NCI-H1694 (cell line): ENCODE data around the gene MAOA.
"Not testable (repeated sequence)": the region's sequence is repeated elsewhere in the genome, so short reads cannot be mapped to it uniquely, and the experiment has no call there.

Experiments used
- DNase-seq: peaks from one replicate; lab custom pipeline; 2025; lab: John Stamatoyannopoulos, UW

MAOA gene

DNA sequence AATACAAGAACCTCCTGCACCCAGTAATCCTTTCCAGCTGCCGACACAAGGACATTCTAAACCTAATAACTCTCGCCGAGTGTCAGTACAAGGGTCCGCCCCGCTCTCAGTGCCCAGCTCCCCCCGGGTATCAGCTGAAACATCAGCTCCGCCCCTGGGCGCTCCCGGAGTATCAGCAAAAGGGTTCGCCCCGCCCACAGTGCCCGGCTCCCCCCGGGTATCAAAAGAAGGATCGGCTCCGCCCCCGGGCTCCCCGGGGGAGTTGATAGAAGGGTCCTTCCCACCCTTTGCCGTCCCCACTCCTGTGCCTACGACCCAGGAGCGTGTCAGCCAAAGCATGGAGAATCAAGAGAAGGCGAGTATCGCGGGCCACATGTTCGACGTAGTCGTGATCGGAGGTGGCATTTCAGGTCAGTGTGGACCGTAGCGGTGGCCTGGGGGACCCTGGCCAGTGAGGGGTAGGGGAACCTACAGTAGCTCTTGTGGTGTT, at the start of gene MAOA:
Gene MAOA (plus strand): TSS at position 295 of the 490 bp plus-strand sequence. CDS start 43 bp downstream, at position 338.
- DNase-seq, result no peak

DNA sequence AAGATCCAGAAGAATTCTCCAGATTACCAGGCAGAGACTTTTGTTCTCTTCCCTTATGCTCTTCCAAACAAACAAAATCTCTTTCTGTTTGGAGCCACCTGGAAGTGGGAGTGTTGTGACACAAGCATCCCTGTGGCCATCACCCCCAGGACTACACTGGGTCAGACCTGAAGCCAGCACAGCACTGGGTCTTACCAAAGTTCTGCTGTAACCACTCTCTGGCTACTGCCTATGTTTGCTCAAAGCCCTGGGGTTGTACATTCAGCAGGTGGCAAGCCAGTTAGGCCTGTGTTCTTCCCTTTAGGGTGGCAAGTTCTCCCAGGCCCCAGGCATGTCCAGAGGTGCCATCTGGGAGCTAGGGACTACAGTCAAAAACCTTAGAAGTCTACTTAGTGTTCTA, 43.7 kb upstream of the MAOA start:
- DNase-seq, result no peak

DNA sequence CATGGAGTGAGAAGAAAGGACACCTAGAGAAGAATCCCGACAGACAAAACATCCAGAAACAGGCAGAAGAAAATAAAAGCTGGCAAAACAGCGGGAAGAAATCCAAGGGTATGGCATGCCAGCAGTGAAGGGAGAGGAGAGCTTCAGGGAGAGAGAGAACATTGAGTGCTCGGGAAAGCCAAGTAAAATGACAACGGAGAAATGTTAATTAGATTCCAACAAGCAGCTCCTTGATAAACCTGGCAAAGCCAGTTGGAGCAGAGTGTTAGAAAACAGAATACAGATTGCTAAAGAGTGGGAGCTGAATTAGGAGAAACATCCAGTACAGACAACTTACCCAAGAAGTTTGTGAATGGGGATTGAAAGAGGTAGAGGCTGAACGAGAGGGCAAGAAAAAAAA, 40.4 kb upstream of the MAOA start:
- no peak for DNase-seq

DNA sequence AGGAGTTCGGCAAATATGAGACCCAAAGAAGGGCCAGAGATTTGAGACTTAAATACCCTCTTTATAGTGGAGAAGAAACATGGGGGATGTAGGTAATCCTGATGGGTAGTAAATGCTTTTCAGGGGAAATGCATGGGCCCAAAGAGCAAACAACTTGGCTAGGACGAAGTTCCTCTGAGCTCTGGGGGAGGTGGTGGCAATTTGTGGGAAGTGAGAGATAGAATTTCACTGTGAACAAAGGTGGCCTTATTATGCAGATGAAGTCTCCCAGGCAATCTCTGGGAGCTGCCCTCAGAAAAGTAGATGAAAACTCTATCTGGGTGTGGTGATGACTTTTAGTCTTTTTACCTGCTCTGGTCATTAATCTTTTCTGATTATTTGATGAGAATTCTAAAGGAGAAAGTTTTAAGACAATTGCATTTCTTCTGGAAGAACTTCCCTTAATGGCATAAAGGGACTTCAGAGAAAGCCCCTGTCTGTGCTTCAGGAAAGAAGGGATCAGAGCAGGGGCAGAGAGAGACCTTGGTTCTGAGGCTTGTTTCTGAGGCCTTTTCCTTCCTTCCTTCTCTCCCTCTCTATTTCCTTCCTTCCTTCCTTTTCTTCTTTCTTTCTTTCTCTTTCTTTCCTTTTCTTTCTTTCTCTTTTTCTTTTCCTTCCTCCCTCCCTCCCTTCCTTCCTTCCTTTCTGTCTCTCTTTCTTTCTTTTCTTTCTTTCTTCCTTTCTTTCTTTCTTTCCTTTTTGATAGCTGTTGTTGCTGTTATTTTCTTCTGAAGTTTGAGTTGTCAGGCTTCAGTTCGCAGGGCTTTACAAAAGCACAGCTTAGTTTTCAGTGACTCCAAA, 37.5 kb upstream of the MAOA start:
- DNase-seq, result no peak

DNA sequence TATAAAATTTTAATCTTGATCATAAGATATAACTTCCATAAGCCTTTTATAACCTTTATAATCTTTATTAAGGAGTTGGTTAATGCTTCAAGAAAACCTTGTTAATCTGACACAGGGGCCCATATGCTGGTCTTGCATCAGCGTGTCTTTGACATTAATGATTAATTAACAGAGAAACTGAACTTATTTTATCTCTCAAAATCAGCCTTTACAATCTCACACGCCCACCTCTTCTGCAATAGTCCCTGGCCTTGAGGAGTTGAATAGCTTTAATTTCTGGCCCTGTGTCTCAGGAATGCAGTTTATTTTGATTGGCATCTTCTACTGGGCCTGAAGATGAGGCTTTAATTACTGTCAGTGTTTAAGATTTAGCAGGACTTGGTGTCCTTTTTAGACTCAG, 36.2 kb upstream of the MAOA start:
- DNase-seq, result not testable (repeated sequence)

DNA sequence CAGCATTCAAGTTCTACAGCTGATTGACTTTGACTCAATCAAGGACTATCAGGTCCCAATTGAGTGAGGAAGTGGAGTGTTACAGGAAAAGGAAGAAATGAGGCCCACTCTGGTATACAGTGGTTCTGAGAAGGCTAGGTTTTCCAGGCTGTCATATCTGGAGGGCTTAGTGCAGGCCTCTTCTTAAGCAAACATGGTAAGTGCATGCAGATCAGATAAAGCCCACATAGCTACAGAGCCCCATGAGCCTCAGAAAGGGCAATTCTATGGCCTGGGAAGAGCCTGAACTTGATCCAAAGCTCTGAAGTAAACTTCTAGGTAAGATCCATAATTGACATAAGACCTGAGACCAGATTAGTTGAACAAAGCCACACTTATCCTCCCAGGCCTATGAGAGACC, 29.0 kb upstream of the MAOA start:
- no peak for DNase-seq

DNA sequence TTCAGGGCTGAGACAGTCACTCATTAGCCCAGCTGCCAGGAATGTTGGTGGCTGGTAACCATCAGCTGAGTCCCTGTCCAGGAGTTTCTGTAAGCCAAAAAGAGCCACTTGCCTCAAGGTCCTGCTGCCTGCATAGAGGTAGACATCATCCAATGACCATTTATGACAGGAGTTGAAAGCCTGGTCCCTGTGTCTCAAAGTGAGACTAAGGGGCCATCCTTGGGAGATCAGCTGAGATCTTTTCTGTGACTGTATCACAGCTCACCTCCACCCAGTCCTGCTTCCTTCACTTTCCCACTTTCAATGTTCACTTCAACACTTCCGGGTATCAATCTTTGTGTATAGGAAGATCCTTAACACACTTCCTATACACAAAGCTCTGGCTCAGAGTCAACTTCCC, 28.4 kb upstream of the MAOA start:
- no peak for DNase-seq

DNA sequence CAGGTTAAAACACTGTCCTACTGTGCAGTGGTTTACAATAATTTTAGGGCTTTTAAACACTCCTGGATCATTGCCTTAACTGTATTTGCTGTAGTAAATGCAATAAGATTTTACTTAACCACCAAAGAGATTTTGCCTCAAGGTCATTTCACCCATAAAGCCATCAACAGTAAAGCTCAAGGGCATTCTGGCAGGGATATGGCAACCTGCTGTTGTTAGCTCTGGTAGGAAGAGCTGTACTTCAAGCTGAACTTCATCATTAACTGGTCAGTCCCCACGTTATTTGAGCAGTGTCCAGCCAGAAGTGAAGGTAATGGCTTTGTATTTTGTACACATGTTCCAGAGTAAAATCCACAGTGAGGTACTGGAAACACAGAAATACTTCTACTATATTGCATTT, 26.9 kb upstream of the MAOA start:
- DNase-seq, result no peak

DNA sequence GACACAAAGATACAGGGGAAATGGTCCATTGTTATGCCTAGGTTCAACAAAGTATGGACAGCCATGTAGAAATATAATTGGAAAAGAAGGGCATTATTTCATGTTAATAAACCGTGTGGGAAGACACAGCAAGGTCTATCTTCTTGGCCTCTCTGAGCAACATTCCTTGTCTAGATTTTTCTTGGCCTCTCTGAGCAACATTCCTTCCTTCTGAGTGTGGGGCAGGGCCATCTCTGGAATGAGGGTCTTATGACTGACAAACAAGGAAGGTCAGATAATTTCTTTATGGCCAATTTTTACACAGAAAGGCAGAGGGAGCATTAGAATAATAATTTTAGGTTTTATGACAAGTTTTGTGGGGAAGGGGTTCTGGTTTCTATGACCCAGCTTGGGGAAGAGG, 24.3 kb upstream of the MAOA start:
- no peak for DNase-seq

DNA sequence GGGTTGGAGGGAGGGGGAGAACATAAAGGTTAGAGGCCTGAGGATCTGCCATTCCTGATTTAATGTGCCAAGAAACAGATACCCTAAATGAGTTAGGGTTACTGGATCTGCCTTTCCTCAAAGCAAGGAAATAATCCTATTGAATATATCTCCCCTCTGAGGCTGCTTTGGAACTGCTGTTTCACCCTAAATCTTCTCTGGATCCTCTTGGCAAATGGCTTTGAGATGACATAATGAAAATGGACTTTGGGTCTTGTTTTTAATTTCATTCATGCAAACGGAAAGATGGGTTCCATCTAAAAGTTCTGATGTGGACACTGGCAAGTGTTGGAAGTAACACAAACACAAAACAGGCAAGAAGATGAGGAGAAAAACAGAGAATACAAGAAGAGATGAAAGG, 23.0 kb upstream of the MAOA start:
- DNase-seq, result no peak

DNA sequence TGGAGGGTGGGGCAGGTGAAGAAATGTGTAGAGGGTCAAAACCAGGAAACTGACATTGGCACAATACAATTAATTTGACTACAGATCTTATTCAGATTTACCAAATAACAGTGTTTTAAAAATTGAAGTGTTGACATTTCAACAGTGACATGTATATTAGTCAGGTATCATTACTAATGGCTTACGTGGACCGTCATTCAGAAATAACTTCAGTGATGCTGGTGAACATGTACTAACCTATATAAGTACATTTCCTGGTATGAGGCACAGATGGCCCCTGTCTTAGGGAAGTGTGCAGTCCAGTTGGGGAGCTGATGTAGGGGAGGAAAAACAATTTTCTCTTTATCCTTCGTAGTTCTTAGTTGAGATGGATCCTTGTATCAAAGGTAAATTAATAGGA, 22.3 kb upstream of the MAOA start:
- no peak for DNase-seq

DNA sequence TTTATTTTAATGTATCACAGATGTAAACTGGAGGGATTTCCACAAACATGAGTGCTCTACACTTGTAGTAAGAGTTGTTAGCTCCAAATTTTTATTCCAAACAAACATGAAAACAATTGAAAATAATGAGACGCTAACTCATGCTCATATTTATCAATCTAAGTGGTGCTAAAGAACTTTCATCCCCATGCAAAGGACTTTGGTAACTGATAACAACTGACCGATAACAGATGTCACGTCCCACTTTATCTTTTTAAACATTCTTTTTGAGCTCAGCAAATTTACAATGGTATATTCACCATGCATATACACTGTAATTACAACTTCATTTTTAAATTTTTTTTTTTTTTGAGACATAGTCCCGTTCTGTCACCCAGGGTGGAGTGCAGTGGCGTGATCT, 15.6 kb upstream of the MAOA start:
- no peak for DNase-seq

DNA sequence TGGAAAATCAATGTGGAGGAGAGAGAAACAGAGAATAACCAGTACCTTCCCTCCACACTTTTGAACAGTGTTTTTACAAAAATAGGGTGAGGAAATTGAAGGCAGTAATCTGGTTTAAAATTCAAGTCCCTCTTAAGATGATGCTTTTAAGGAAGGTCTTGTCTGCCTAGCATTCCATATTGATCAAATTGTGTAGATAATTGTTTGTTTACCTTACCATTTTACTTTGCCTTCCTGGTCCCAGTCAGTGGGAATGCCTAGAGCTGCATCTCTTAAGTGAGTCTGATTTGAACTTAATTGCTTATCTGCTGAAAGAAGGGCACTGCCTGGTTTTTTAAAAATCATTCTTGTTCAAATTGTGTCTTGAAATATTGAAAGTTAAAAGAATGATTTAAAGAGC, 14.4 kb upstream of the MAOA start:
- no peak for DNase-seq

DNA sequence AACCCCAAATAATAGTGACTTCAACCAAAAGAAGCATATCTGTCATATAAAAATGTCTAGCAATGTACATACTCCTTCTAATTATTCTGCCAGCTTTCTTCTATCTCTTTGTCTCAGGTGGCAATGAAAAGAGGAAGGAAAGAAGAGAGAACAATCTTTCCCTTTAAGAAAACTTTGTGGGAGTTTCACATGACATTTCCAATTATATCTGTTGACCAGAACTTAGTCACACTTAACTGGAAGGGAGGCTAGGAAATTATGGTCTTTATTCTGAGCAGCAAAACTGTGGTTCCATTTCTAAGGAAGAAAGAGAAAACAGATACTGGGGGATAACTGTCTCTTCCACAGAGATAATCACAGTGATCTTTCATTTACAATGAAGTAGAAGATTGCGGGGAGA, 12.9 kb upstream of the MAOA start:
- no peak for DNase-seq

DNA sequence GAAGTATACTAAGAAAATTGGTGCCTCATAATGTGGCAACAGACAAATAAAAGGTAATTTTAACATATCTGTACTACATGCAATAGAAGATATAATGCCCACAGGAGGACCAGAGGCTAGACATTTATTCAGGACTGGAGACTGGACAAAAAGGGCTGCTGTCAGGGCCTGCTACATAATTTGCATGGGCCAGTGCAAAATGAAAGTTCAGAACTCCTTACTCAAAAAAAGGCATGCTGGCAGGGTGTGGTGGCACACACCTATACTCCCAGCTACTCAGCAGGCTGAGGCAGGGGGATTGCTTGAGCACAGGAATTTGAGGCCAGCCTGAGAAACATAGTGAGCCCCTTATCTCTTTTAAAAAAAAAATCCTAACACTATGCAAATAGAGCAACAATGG, 12.4 kb upstream of the MAOA start:
- DNase-seq, result no peak

DNA sequence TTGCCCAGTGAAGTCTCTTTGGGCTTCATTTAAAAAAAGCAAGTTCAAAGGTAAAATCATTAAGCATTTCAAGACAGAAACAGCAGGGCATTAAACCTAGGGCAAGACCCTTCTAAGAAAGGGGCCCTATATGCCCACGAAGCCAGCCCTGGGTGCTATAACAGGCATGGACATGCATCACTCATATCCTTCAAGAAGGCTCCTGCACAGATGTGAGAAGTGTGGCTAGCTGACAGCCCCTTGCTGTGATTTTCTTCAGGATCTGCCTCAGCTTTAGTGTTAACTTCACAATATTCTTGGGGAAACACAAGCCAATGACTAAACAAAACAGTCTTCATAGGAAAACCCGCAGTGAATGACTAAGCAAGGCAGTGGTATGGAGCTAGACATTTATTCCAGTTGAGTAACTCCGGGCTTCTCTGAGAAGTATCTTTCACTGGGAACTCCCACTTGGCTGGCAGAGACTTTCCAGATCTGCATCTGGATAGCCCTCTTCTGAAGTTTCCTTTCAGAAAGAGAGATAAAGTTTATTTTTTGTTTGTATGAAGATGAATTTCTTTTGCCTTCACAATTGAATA, 11.9 kb upstream of the MAOA start:
- no peak for DNase-seq

DNA sequence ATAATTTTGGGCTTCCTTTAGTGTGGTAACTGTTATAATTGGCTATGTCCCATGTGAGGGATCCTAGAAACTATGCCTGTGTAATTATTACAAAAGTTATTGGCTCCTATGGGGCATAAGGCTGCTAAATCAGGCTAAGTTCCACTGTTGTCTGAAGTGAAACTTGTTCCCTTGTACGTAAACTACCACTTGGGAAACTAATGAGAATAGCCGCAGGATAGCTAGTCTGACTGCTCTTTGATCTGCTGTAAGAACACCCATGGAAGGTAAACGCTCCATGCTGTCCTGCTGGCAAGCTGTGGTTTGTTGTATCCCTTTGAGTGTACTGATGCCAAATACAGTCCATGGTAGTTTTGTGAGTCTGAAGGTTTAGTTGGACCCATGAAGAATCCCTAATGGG, 9.3 kb upstream of the MAOA start:
- DNase-seq, result no peak

DNA sequence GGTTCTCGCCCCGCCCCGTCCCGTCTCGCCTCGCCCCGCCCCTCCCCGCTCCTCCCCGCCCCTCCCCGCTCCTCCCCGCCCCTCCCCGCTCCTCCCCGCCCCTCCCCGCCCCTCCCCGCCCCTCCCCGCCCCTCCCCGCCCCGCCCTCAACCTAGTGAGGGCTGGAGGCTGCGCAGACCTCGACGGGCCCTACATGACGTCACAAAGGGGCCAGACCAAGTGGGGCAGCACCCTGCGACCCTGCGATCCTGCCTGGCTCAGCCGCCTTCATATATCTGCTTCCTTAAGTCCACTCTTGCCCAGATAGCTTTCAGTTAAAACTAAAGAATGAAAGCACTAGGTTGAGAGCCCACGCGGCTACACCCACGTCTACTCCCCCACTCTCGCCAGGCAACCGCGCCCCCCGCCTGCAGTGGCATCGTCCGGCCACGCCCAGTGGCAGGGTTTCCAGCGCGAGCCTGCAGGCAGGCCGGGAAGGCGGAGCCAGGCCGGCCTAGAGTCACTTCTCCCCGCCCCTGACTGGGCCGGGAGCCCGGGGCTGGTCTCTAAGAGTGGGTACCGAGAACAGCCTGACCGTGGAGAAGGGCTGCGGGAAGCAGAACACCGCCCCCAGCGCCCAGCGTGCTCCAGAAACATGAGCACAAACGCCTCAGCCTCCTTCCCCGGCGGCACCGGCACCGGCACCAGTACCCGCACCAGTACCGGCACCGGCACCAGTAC, 1.5 kb upstream of the MAOA start:
- peak; percentile 59 for DNase-seq

DNA sequence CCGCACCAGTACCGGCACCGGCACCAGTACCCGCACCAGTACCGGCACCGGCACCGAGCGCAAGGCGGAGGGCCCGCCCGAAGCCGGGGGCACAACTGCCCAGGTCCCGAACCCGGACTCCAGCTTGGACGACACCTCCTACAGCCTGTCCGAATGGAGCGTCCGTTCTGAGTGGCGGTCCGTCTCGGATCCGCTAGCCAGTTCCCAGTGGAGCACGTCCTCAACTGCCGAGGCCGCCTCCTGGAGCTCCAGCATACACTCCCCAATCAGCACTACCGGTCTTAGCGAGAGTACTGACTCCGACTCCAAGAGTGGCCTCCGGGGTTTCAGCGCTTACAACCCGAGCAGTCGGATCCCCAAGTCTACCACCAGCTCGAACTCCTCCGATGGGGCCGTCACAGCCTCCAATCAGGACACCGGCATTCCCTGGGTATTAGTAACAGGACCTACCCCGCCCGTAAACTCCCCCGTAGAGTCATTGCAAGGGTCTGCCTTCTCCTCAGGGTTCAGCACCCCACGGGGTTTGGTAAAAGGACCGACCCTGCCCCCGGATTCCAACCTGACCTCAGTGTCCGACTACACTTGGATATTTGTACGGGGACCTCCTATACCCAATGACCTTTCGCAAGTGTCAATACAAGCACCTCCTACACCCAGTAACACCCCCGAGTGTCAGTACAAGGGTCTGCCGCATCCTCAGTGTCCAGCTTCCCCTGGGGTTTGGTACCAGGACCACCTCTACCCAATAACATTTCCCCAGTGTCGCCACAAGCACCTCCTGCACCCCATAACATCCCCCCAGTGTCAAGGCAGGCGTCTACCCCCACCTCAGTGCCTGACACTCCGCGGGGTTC, 721 bp upstream of the MAOA start:
- DNase-seq, result no peak

DNA sequence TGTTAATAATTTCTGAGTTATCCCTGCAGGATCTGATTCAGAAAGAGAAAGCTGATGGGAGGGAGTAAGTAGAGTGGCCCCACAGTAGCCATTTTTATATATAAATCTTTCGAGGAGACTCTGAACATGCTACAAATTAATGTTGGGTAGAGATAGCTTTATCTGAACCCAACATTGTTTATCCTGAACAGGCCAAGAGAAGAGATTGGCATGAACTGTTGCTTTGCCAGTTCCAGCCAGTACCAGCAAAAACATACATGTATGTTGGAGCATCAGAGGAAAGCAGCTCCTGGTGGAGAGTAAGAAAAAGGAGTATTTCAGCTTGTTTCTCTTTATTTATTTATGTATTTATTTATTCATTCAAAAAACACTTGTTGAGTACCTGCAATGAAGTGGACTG, 1.6 kb downstream of the MAOA start:
- no peak for DNase-seq

DNA sequence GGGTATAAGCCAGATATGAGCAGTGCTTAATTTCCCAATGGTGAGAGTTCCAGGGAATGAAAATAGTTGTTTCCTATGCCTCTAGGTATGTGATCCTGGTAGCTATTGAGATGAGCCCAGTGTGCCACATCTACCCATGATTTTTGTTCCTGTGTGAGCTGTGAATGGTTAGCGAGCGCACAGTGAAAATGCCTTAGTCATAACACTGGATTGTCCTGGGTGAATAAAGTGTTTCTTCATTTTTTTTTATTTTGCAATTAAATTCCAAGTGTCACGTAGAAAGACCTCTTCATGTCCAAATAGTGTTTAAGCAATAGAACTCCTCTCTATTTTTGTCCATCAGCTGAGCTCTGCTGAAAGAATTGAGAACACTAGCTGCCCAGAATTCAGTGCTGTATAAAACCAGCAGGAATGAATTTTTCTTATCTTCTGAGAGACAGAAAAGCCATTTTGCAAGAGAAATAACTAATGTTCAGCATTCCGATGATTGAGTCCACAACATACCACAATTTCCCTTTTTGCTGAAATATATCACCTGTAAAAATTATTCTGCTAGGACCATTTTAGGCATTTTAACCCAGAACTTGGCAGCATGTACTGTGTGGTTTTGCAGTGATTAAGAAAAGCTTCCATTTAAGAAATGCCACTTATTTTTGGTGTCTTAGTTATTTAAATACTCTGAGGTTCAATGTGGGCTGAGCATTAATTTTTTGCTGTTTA, 5.6 kb downstream of the MAOA start:
- no peak for DNase-seq

DNA sequence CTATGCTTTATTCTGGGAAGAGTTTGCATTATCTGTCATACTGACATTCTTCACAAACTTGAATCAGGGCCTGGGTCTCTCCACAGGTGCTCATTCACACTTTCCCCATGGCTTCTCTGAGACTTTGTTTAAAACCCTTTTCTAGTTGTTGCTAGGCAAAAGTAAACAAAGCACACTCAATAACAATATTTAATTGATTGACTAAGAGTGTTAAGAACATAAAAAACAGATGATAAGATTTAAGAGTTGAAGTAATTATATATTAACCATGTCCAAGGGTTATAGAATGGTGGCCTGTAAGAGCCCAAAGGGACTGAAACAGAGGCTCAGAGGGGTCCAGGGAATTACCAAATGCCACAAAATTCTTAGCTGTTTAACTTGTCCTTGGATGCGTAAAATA, 7.1 kb downstream of the MAOA start:
- DNase-seq, result no peak
